NAMALWA (cell line): ENCODE data around the gene NACC1.

Experiments used
- DNase-seq: peaks from one replicate; pipeline ENCODE4 v3.0.0-alpha.2; 2015; ENCODE audit warnings: low spot score

The NACC1 gene

GRCh38 chr19:13100031-13100588 lies 18.0 kb upstream of the NACC1 start:
- peak; percentile 40 for DNase-seq

- DNase-seq, result peak; percentile 19
Measured at GRCh38 chr19:13100841-13101589, 17.0 kb upstream of the NACC1 start.

GRCh38 chr19:13101590-13102415 lies 16.3 kb upstream of the NACC1 start:
- no peak for DNase-seq

DNA sequence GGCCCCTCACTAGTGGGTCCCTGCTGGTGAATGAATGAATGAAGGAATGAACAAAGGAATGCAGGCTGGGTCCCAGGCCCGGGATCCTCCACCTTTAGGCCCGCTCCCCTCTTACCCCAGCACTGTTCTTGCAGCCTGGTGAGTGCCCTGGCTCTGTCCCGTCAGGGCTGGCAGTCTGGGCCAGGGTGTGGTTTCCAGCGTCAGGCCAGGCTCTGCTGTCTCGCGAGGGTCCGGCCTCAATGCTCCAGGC lies 15.7 kb upstream of the NACC1 start:
- peak; percentile 55 for DNase-seq

DNA sequence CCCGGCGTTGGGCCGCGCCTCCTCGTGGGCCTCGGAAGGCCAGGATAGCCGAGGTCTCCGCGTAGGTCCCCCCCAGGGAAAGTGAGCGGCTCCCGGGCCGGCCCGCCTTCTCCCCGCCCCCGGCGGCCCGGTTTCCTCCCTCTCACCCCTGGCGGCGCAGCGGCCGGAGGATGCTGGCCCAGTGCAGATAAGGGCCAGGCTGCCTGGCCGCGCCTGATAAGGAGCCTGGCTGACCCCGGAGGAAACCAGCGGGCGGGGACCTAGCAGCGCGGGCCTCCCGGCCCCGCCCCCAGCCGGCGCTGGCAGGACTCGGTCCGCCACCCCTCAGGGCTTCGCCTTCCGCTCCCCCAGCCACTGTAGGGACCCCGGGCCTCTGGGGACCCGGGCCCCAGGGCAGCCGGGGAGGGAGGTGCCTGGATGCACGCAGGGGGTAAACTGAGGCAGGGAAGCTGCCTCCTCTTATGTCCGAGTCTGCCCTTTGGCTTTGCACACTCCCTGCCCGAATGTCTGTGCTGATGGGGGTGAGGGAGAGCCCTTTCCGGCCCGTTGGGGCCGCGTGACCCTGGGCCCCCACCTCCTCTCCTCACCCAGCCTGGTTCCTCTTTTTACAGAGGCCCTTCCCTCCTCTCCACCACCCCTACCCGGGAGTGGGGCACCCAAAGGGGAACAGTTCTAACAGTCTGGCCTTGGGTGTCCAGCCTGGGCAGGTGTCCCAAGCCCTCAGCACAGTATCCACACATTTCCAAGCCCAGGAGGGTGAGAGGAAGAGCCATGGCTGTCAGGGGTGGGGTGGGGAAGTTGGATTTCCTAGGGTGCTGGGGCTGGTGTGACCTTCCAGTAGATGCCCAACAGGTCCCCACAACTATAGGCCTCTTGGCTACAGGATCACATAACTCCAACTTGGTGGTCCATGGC lies 15.1 kb upstream of the NACC1 start, which contains the start of gene LYL1:
LYL1 (minus strand) TSS at position 193 of the 915 bp plus-strand sequence. CDS start 1,687 bp downstream, outside the sequence.
- peak; percentile 83 for DNase-seq

- peak; percentile 58 for DNase-seq
Measured at GRCh38 chr19:13103581-13104359, 14.3 kb upstream of the NACC1 start.

DNA sequence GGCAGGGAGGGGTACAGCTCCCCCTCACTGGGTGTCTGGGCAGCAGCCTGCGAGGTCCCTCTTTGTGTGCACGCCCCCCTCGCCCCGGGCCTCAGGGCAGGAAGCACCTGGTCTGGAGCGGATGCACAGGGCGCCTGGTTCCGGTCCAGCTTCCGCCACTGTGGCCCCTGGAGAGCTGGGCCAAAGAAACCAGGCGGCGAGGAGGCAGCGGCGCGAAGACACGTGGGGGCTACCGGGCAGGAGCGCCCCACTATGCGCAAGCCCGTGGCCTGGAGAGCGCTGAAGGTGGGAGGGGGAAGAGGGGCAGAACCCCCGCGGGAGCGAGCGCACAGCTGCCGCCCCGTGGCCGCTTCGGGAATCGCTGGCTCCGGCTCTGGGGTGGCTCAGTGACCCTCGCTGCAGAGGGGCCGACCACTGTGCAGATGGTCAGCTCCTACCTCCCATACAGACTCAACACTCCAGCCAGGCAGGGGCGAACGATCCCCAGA lies 13.7 kb upstream of the NACC1 start:
- peak; percentile 93 for DNase-seq

DNA sequence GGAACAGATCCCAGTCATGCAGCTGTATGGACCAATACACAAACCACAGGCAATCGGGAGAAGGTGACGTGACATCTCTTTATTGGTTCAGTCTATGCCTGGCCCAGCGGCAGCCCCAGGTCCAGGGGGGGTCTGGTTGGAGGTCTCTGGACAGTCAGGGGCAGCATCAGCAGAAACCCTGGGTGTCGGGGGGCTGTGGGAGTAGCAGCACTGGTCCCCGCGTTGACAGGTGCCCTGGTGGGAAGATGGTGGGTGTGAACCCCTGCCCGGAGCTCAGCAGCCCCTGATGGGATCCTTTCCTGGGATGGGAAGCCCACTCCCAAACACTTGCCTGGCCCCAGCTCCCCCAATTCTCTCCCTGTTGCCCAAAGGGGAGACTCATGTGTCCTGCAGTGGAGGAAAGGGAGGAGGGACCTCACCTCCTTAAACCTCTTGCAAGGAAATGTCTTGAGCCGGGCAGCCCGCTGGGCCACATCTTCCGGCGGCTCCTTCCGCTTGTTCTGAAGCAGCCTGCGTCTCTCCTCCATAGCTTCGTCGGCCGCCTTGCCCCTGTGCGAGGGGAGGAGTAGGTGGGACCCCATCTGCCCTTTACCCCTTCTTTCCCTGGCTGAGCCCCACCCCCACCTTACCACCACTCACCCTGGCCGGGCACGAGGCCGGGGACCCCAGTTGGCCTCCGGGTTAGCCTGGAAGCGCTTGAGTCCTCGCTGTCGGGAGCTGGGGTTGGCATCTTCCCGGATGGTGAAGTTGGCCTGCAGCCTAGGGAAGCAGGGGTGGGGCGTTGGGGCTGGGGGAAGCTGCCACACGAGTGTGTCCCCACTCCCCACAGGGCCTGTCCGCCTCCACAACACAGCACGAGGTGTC lies 13.0 kb upstream of the NACC1 start:
- DNase-seq, result peak; percentile 49

DNA sequence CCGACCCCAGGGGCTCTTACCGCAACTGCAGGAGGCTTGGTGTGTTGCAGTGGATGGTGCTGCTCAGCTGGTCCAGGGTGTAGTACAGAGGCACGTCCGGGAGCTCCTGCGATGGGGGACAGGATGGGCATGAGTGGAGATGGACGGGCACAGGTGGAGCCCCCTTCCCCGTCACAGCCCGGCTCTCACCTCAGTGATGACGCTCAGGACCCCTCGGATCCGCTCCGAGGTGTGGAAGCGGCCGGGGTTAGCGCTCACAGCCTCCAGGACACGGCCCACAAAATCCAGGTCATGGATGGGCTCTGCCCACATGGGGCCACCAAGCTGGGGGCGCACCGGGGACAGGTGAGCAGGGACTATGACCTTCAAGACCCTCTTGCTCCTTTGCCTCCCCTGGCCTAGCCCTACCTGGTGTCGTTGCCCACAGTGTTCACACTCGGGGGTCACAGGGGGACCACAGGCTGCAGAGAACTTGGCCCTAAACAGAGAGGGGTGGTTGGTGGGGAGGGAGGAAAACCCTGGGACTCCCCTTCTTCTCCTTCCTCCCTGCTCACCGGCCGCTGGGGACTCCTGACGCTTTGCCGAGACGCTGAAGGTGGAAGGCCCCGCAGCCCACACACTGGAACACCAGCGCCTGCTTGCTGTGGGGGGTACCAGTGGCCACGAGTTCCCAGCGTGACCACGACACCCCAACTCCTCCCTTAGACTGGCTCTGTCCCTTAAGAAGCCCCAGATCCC lies 8.5 kb upstream of the NACC1 start:
- no peak for DNase-seq

DNA sequence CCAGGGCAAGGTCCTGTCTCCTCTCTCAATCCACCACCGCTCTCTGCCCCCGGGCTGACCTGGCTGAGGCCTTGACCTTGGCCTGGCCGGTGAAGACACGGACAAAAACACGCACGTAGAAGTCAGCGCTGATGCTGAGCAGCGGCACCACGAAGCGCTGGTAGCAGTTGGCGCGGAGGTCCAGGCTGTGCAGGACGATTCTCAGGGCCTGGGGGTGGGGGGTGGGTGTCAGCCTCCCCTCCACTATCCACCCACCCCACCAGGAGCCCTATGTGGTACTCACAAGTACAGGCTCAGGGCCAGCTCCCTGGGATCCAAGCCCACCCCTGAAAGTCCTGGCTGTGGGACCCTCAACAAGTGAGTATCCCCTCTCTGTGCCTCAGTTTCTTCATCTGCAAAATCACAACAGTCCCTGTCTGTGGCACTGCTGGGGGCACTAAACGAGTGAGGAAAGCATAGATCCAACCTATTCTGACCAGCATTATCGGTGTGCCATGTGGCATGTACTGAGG lies 7.9 kb upstream of the NACC1 start:
- no peak for DNase-seq

GRCh38 chr19:13112555-13112954 lies 5.5 kb upstream of the NACC1 start:
- DNase-seq, result no peak

- DNase-seq, result no peak
Measured at GRCh38 chr19:13115936-13116281, 2.2 kb upstream of the NACC1 start.

- peak; percentile 95 for DNase-seq
Measured at GRCh38 chr19:13116282-13117175, 1.5 kb upstream of the NACC1 start, which contains the start of gene TRMT1. TSS of gene TRMT1 (minus strand) at chr19:13116740. CDS start at chr19:13116399, 341 bp downstream.

DNA sequence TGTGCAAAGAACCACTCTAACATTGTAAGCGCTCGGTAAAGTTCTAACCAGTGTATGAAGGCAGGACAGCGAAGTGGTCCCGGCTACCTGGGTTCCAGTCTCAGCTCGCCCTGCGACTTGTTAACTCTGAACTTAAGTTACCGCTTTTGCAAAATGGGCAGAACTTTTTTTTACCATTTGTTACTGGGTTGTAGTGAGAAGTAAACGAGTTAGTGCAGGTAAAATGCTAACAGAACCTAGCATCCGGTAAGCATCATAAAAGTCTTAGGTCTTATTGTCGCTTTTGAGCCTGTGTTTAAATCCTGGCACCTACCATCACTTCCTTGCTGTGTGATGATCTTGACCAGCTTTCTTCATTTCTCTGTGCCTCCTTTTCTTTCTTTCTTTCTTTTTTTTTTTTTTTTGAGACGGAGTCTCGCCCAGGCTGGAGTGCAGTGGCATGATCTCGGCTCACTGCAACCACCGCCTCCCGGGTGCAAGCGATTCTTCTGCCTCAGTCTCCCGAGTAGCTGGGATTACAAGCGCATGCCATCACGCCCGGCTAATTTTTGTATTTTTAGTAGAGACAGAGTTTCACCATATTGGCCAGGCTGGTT lies 790 bp upstream of the NACC1 start:
- no peak for DNase-seq

DNA sequence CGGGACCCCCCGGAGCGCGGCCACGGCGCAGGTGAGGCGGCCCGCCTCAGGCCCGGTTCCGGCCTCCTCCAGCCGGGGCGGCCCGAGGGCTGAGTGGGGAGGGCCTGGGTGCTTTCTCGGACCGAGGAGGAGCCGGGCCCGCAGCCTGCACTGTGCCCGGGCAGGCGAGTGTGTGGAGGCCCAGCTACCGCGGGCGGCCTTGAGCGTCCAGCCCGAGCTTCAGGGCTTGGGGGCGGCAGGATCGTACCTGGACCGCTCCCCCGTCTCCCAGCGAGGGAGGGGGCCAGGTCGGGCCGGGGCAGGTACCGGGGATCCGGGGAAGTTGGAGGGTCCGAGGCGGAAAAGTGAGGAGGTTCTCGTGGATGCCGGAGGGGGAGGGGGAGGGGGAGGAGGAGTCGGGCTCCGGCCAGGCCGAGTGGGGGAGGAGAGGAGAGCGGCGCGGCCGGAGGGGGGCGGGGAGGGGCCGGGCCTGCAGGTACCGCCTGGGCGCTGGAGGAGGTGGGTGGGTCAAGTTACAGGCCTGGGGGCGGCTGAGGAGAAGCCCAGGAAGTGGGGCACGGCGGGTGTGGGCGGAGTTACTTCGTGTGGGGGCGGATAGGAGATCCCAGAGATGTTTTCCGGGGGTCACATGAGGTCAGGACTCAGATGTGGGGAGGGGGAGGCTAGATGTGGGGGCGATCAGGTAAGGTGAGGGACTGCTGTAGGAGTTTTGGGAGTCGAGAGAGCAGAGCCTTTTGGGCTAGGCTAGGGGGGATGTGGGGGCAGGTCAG lies 545 bp downstream of the NACC1 start:
- peak; percentile 40 for DNase-seq

GRCh38 chr19:13119627-13120026 lies 1.6 kb downstream of the NACC1 start:
- DNase-seq, result no peak

- DNase-seq, result no peak
Measured at GRCh38 chr19:13120031-13120430, 2.0 kb downstream of the NACC1 start.
